Coronary artery (tissue), 2 donors: ENCODE measurements around the gene ZNF48.

Experiments
- DNase-seq: peaks from one replicate; pipeline ENCODE4 v3.0.0-alpha.2; 2017; ENCODE audit warnings: low spot score
- H3K27ac ChIP-seq, 2 donors: fragments of 200-600 bp; sonication (generic); one replicate each; pipeline ENCODE4 v1.5.1; 2016 to 2019
- H3K4me3 ChIP-seq: fragments of 200-600 bp; sonication (generic); 2 replicates; pipeline ENCODE4 v1.5.1; 2016; ENCODE audit warnings: mild to moderate bottlenecking, moderate library complexity
- CTCF ChIP-seq: fragments of 200-600 bp; sonication (generic); IDR thresholded peaks from one replicate; pipeline ENCODE4 v1.5.1; 2019; ENCODE audit warnings: antibody characterized with exemption

ZNF48 gene

DNA sequence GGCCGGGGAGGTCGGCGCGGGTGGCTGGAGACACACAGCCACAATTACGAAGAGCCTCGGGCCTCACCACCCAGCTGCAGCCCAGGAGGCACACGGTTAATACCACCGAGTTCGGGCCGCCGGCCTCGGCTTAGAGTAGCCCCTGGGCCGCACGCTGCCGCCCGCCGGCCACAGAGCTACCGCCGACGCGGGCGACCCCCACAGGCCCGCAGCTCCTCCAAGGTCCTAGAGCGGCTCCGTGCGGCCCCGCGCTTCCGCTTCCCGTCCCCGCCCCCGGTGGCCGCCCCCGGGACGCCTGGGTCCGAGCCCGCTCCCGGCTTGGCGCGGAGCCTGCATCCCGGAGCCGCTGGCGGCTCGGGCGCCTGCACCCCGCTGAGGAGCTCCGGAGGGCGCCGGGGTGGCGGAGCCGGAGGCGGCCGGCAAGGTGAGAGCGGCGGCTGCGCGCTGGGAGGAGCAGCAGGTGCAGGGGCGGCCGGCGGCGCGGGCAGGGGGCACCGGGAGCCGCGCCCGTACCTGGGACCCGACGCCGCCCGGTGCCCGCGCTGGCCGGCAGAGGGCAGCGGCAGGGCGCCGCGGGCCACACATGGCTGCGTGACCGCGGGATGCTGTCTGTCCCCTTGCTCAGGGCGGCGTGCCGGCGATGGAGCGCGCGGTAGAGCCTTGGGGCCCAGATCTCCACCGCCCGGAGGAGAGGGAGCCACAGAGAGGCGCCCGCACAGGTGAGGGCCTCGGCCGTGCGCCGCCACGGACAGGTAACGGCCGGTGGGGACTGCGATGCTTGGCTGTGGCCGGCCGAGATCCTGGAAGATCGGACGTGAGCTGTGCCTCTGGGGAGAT is at the start of gene ZNF48:
Gene ZNF48 (plus strand): TSS at position 266 of the 837 bp plus-strand sequence. CDS start 375 bp downstream, at position 641.
- Histone ChIP-seq H3K4me3 (peak within 1 kb of the TSS; percentile 93), H3K27ac (peak within 1 kb of the TSS; percentile 70 to 92)
- TF ChIP-seq CTCF: no peak
- DNase-seq: peak; percentile 89

DNA sequence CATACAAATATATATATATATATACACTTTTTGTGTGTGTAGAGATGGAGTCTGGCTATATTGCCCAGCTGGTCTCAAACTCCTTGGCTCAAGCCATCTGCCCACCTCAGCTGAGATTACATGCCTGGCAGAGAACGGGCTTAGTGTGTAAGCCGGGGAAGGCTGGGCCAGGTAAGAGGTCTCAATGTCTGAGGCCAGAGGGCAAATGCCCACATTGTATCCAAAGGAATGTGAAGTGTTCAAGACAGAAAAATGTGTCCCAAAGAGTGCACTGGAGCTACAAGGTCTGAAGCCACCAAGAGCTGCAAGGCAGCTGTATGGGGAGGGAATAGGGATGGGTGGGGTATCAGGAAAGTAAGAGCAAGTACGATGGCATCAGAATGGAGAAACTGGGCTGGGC is 48.9 kb upstream of the ZNF48 start:
- H3K27ac ChIP-seq: no peak overlapping the region
- no peak for TF ChIP-seq CTCF
- no peak overlapping the region for H3K4me3 ChIP-seq
- DNase-seq: no peak

GRCh38 chr16:30348113-30348512 is 47.1 kb upstream of the ZNF48 start:
- no peak for TF ChIP-seq CTCF
- DNase-seq: no peak
- Histone ChIP-seq H3K27ac (no peak overlapping the region), H3K4me3 (no peak overlapping the region)

- no peak overlapping the region for H3K4me3 ChIP-seq
- no peak overlapping the region for H3K27ac ChIP-seq
- no peak for DNase-seq
- TF ChIP-seq CTCF: no peak
These were observed 46.3 kb upstream of the ZNF48 start for GRCh38 chr16:30348929-30349328.

DNA sequence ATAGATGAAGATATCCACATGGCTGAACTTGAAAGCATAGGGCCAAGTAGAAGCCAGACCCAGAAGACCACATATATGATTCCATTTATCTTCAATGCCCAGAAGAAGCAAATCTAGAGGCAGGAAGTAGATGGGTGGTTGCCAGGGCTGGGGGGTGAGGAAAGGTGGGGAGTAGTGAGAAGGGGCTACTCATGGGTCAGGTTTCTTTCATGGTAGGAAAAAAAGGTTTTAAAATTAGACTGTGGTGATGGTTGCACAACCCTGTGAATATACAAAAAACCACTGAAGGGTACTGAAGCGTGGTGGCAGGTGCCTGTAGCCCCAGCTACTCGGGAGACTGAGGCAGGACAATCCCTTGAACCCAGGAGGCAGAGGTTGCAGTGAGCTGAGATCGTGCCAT is 45.5 kb upstream of the ZNF48 start:
- Histone ChIP-seq H3K27ac (no peak overlapping the region), H3K4me3 (no peak overlapping the region)
- TF ChIP-seq CTCF: no peak
- DNase-seq: no peak

DNA sequence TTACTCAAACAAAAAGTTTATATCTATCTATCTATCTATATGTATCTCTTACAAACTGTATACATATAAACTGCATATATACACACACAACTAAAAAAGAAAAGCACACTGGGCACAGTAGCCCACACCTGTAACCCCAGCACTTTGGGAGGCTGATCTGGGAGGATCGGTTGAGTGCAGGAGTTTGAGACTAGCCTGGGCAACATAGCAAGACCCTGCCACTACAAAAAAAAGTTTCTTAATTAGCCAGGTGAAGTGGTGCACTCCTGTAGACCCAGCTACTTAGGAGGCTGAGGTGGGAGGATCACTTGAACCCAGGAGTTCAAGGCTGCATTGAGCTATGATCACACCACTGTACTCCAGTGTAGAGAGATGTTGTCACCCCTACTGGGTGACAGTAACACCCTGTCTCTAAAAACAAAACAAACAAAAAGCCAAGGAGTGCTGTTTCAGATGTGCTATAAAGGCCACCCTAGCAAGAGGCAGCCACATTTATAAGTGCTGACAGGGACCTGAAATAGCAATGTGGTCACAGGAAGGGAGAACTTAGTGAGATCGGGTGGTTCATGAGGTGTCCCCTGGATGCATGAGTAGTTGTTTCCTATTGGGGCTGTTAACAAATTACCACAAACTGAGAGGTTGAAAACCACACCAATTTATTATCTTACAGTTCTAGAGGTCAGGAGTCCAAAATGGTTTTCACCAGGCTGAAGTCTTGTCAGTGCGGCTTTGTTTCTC is 44.9 kb upstream of the ZNF48 start:
- Histone ChIP-seq H3K27ac (no peak overlapping the region), H3K4me3 (no peak overlapping the region)
- no peak for DNase-seq
- TF ChIP-seq CTCF: no peak

DNA sequence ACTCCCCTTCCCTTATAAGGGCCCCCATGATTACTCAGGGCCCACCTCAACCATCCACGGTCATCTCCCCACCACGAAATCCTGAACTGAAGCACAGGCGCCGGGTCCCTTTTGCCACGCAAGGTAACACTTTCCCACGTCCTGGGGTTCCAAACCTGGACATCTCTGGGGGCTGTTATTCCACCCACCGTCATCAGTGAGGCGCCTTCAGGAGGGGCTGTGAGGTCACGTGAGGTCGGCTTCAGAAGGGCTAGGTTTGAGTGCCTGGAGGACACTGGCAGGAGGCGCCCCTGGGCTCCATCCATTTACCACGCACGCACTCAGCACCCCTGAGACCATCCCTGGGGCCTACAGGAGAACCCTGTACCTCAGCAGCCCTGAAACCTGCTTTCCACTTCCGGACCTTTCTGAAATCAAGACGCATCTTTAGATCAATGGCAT is 44.2 kb upstream of the ZNF48 start:
- H3K27ac ChIP-seq: no peak overlapping the region
- DNase-seq: no peak
- TF ChIP-seq CTCF: no peak

More for the DNA sequence above, 44.2 kb upstream of the ZNF48 start:
- H3K4me3 ChIP-seq: no peak overlapping the region
